ENCODE results near the gene TFPI.
"Not testable (repeated sequence)": the region's sequence is repeated elsewhere in the genome, so short reads cannot be mapped to it uniquely, and the experiment has no call there.

TFPI gene

GRCh38 chr2:187573722-187574121, 19.5 kb upstream of the TFPI start:
- in situ Hi-C loops (cut with HindIII; ENCODE audit: low pct_unique_long_range_greater_than_20kb, low sequenced_read_pairs) = no loop called here
- DNase-seq (ENCODE audit: low read depth in 1 of 2, low spot score in 1 of 2) = no peak
- no peak for TF ChIP-seq JUND (IDR thresholded peaks at IDR 0.05; ENCODE audit: low read depth)

DNA sequence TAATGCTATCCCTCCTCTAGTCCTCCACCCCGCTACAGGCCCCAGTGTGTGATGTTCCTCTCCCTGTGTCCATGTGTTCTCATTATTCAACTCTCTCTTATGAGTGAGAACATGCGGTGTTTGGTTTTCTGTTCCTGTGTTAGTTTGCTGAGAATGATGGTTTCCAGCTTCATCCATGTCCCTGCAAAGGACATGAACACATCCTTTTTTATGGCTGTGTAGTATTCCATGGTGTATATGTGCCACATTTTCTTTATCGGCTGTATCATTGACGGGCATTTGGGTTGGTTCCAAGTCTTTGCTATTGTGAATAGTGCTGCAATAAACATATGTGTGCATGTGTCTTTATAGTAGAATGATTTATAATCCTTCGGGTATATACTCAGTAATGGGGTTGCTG, 17.8 kb upstream of the TFPI start:
- in situ Hi-C loops (cut with HindIII; ENCODE audit: low pct_unique_long_range_greater_than_20kb, low sequenced_read_pairs); DNase-seq (ENCODE audit: low read depth in 1 of 2, low spot score in 1 of 2): not testable (repeated sequence)

DNA sequence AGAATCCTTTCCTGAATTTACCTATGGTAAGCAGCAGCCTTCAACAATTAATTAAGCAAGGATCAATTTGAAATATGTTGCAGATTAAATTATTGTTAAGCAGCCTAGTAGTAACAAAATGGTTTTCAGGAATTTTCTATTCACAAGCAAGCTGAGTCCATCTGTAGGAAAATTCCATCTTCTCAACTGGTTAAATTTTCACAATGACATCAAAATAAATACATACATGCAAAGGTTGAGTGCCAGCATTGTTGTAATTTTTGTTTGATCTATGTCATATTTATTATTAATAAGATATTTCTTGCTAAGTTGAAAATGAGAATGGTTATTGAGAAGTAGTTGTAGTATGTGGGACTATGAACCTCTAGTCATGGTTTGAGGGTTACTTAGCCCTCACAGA, 15.3 kb upstream of the TFPI start:
- no peak for DNase-seq (ENCODE audit: low read depth in 1 of 2, low spot score in 1 of 2)
- no peak for TF ChIP-seq JUND (IDR thresholded peaks at IDR 0.05; ENCODE audit: low read depth)
- in situ Hi-C loops (cut with HindIII; ENCODE audit: low pct_unique_long_range_greater_than_20kb, low sequenced_read_pairs) = no loop called here

DNA sequence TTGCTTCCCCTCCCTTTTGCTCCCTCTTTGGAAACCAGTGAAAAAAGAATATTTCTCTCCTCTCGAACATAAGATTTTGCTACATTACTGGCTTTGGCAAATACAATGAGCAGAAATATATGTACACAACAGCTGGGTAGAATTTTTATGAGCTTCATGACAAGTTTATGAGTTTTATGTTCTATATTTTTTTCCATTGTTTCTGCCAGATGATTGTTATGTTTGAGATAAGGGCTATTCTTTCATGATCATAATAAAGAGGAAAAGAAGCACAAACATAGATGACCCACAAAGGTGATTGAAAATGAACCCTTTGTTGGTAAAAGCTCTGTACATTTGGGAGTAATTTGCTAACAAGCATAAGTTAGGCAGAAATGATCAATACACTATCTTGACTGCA, 14.8 kb upstream of the TFPI start:
- in situ Hi-C loops (cut with HindIII; ENCODE audit: low pct_unique_long_range_greater_than_20kb, low sequenced_read_pairs) = no loop called here
- DNase-seq (ENCODE audit: low read depth in 1 of 2, low spot score in 1 of 2) = no peak
- no peak for TF ChIP-seq JUND (IDR thresholded peaks at IDR 0.05; ENCODE audit: low read depth)

DNA sequence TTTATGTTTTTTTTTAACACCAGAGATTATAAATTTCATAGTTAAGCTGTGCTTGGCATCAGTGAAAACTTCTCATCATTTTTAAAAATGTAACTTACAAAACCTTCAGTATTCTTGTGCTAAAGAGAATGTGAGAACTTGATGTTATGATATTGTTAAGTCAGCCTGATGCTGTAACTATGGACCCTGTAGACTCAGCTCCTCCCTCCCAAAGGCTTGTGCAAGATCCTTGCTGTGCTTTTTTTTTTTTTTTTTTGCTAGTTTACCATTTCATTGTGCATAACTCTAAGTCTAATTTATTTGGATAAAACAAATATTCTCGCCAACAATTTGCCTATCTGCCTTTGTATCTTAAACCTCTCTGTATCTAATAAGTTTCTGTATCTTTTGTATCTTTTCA, 12.9 kb upstream of the TFPI start:
- TF ChIP-seq JUND (IDR thresholded peaks at IDR 0.05; ENCODE audit: low read depth) = no peak
- no peak for DNase-seq (ENCODE audit: low read depth in 1 of 2, low spot score in 1 of 2)
- in situ Hi-C loops (cut with HindIII; ENCODE audit: low pct_unique_long_range_greater_than_20kb, low sequenced_read_pairs) = no loop called here

- in situ Hi-C loops (cut with HindIII; ENCODE audit: low pct_unique_long_range_greater_than_20kb, low sequenced_read_pairs) = no loop called here
- DNase-seq (ENCODE audit: low read depth in 1 of 2, low spot score in 1 of 2) = no peak
- TF ChIP-seq JUND (IDR thresholded peaks at IDR 0.05; ENCODE audit: low read depth) = no peak
Observed at GRCh38 chr2:187566712-187567111, 12.5 kb upstream of the TFPI start.

DNA sequence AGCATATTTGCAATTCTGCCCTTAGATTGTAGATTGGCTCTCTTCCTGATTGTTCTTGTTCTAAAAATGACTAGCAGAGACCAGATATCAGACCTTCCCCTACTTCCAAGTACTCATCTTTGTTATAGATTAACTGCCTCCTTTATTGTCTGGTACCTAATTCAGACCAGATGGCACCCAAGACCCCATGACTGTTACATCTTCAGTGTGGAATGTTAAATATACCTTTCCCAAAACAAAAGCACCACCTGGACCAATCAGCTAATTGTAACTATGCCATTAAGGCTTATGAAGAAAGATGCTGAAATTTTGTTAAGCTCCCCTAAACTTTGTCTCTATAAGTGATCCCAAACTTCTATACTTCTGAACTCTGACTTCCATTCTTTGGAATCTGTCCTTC, 12.0 kb upstream of the TFPI start:
- in situ Hi-C loops (cut with HindIII; ENCODE audit: low pct_unique_long_range_greater_than_20kb, low sequenced_read_pairs) = no loop called here
- no peak for DNase-seq (ENCODE audit: low read depth in 1 of 2, low spot score in 1 of 2)
- no peak for TF ChIP-seq JUND (IDR thresholded peaks at IDR 0.05; ENCODE audit: low read depth)

DNA sequence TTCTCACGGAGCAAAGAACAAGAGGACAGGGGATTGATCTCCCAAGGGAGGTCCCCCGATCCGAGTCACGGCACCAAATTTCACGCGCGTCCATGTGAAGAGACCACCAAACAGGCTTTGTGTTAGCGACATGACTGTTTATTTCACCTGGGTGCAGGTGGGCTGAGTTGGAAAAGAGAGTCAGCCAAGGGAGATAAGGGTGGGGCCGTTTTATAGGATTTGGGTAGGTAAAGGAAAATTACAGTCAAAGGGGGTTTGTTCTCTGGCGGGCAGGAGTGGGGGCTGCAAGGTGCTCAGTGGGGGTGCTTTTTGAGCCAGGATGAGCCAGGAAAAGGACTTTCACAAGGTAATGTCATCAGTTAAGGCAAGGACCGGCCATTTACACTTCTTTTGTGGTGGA, 11.4 kb upstream of the TFPI start:
- in situ Hi-C loops (cut with HindIII; ENCODE audit: low pct_unique_long_range_greater_than_20kb, low sequenced_read_pairs); DNase-seq (ENCODE audit: low read depth in 1 of 2, low spot score in 1 of 2): not testable (repeated sequence)

GRCh38 chr2:187556493-187556892, 2.3 kb upstream of the TFPI start:
- DNase-seq (ENCODE audit: low read depth in 1 of 2, low spot score in 1 of 2); in situ Hi-C loops (cut with HindIII; ENCODE audit: low pct_unique_long_range_greater_than_20kb, low sequenced_read_pairs): not testable (repeated sequence)

GRCh38 chr2:187554704-187555082, 458 bp upstream of the TFPI start:
- no peak for DNase-seq (ENCODE audit: low read depth in 1 of 2, low spot score in 1 of 2)
- in situ Hi-C loops (cut with HindIII; ENCODE audit: low pct_unique_long_range_greater_than_20kb, low sequenced_read_pairs) = no loop called here

DNA sequence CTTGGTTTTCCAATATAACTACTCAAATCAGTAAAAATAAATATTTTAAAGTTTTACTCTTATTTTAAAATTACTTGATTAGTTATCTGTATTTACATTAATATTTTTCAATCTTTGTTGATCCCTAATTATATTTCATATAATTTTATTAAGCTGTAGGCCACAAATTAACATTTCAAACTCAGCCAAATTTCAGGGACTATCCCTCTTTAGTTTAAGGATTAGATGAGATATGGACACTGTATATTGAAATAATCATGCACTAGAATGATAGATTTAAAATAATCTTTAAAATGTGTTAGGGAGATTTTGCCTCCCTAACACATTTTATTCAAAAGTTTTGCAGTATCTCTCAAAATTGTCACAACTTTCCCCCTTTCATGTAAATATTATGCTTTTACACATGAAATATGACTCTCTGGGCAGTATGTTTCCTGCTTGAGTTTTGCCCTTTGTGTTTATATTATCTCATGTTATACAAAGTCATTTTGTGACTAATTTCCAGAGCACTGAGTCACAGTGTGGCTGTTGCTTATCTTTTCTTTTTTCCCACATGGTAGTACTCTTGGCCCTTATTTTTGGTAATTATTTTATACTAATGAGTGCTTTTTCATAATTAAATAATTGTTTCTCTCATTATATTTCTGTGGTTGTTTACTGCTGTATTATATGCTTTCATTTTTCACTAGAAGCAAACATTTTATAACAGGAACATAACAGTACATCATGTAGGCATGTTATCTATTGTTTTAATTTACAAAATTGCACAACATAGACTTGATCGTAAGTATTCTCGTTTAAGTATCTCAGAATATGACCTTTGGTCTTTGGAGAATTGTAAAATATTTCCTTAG, 1.2 kb downstream of the TFPI start:
- no peak for DNase-seq (ENCODE audit: low read depth in 1 of 2, low spot score in 1 of 2)
- TF ChIP-seq JUND (IDR thresholded peaks at IDR 0.05; ENCODE audit: low read depth) = no peak
- in situ Hi-C loops (cut with HindIII; ENCODE audit: low pct_unique_long_range_greater_than_20kb, low sequenced_read_pairs) = no loop called here

More at GRCh38 chr2:187554704-187555082, 458 bp upstream of the TFPI start:
- no peak for TF ChIP-seq JUND (IDR thresholded peaks at IDR 0.05; ENCODE audit: low read depth)

GRCh38 chr2:187552381-187552780, 1.9 kb downstream of the TFPI start:
- no peak for DNase-seq (ENCODE audit: low read depth in 1 of 2, low spot score in 1 of 2)
- in situ Hi-C loops (cut with HindIII; ENCODE audit: low pct_unique_long_range_greater_than_20kb, low sequenced_read_pairs) = no loop called here

GRCh38 chr2:187550857-187551256, 3.4 kb downstream of the TFPI start:
- TF ChIP-seq JUND (IDR thresholded peaks at IDR 0.05; ENCODE audit: low read depth) = no peak
- no peak for DNase-seq (ENCODE audit: low read depth in 1 of 2, low spot score in 1 of 2)
- in situ Hi-C loops (cut with HindIII; ENCODE audit: low pct_unique_long_range_greater_than_20kb, low sequenced_read_pairs) = no loop called here

More at GRCh38 chr2:187552381-187552780, 1.9 kb downstream of the TFPI start:
- no peak for TF ChIP-seq JUND (IDR thresholded peaks at IDR 0.05; ENCODE audit: low read depth)

DNA sequence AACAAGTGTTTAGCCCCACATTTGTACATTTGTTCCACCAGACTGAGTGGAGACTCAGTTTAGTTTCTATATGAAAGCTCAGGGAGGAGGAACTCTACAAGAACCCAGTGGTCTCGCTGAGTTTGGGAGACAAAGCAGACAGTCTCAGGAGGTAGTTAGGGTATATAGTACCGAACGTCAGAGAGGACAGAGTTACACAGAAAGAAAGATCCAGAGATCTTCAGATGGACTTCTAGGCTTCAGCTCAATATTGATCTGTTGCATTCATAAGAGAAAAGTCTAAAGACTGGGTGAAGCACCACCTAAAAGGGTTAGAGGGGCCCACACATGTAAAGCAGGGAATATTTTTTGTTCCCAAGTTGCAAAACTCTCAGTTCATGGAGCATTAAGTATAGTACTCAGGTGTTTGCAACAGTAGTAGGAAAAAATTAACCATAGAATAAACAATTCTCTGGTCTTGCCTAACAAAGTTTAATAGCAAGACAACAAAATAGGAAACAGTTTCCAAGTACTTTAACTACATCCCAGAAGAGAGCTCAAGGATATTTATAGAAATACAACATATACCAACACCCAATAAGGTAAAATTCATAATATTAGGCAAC, 4.2 kb downstream of the TFPI start:
- no peak for DNase-seq (ENCODE audit: low read depth in 1 of 2, low spot score in 1 of 2)
- in situ Hi-C loops (cut with HindIII; ENCODE audit: low pct_unique_long_range_greater_than_20kb, low sequenced_read_pairs) = no loop called here
- TF ChIP-seq JUND (IDR thresholded peaks at IDR 0.05; ENCODE audit: low read depth) = no peak

All from T47D (cell line).